GM12872 (cell line): ENCODE data around the gene USP38.

Experiments
- TF ChIP-seq, protein P1 (sequence below): IDR thresholded peaks from 3 replicates; pipeline ENCODE4 v1.5.1; 2011; ENCODE audit warnings: low read depth, mild to moderate bottlenecking, low read length, moderate library complexity; ENCODE audit not compliant: insufficient read depth

USP38 gene

DNA sequence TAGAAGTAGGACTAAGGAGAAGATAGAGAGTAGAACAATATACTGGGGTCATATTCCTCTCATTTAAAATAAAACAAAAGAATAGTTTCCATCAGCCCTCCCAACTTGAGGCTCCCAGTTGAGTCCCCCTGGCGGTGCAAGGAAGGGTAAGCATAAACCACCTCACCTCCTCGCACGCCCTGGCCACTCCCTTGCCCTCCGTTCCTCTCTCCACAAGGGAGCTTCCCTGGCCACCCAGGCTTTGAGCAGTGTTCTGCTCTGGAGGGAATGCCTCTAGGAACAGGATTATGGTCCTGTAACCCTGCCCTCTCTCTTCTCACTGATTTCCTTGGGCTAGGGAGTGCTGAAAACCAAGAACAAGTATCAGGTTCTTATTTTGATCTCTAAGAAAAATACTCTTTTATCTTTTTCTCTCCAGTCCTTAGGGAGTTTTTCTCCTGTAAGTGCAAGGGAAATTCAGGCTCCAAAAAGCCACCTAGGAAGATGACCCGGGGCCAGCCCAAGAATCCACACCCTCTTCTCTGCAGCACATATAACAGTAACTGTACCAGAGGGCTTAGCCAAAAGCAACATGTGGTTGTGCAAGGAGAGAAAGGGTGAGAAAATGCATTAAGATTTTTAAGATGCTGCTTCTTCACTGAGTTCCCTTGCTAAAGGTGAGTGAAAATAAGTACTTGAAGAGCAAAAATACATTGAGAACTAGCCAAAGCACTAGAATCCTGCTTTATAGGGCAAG lies 69.9 kb downstream of the USP38 start:
- TF ChIP-seq, protein P1, sequence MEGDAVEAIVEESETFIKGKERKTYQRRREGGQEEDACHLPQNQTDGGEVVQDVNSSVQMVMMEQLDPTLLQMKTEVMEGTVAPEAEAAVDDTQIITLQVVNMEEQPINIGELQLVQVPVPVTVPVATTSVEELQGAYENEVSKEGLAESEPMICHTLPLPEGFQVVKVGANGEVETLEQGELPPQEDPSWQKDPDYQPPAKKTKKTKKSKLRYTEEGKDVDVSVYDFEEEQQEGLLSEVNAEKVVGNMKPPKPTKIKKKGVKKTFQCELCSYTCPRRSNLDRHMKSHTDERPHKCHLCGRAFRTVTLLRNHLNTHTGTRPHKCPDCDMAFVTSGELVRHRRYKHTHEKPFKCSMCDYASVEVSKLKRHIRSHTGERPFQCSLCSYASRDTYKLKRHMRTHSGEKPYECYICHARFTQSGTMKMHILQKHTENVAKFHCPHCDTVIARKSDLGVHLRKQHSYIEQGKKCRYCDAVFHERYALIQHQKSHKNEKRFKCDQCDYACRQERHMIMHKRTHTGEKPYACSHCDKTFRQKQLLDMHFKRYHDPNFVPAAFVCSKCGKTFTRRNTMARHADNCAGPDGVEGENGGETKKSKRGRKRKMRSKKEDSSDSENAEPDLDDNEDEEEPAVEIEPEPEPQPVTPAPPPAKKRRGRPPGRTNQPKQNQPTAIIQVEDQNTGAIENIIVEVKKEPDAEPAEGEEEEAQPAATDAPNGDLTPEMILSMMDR = no peak

DNA sequence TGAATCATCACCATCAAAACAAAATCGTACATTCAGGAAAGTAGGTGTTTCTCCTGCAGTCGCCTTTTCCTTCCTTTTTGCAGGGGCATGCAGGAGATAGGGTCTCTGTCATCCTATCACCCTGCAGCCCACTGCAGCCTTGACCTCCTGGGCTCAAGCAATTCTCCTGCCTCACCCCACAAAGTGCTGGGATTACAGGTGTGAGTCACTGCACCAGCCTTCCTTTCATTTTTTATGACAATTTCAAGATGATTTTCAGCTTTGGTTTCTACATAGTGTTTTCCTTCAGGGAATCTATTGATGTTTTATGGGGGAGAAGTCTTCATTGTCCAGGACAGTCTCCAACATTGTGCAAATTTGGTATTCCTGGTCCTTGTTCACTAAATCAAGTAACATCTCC lies 71.7 kb downstream of the USP38 start:
- TF ChIP-seq, protein P1 = no peak

DNA sequence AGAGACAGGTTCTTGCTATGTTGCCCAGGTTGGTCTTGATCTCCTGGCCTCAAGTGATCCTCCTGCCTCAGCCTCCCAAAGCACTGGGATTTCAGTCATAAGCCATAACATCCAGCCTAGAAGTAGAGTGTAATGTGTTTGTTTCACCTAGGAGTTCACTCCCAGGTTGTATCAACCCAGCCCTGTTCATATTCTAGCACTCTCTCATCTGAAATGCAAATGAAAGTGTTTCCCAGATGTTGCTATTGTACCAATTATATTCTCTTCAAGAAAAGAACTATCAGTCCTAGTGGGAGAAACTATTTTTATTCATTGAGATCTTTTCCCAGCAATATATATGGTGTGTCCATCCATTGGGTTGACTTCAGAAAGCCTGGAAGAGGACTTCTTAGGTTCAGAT lies 72.6 kb downstream of the USP38 start:
- TF ChIP-seq, protein P1 = no peak

DNA sequence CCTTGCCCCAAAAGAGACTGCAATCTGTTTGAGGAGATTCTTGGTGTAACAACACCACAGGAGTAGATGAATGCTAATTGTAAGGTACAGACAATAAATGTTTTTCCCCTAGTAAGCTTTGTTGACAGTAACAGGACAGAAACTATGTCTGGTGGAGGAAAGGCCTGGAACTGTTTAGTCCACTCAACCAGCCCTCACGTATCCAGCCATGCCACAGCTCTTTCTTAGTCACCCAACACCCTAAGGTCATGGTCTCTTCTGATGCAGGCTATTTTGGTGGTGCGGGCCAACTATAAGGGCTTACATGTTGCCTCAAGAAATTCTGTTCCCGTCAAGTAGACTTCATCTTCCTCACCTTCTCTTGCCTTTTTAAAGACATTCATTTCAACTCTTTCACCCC lies 76.0 kb downstream of the USP38 start:
- TF ChIP-seq, protein P1 = no peak

DNA sequence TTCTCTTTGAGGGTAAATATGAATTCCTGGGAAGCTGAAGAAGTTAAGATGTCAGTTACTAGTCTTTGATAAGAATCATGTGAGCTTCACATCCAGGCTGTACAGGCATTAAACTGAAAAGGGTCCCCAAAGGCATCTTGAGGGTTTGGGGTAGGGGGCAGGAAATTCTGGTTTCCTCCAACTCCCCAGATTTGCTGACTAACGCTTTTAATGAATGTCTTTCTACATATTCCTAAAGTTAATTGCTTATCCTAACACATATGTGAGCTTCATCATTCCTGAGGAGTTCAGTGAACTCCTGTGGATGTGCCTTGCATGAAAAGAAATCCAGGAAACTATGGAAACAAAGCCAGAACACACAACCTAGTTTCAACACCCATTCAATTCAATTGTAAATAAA lies 78.1 kb downstream of the USP38 start:
- TF ChIP-seq, protein P1 = no peak

DNA sequence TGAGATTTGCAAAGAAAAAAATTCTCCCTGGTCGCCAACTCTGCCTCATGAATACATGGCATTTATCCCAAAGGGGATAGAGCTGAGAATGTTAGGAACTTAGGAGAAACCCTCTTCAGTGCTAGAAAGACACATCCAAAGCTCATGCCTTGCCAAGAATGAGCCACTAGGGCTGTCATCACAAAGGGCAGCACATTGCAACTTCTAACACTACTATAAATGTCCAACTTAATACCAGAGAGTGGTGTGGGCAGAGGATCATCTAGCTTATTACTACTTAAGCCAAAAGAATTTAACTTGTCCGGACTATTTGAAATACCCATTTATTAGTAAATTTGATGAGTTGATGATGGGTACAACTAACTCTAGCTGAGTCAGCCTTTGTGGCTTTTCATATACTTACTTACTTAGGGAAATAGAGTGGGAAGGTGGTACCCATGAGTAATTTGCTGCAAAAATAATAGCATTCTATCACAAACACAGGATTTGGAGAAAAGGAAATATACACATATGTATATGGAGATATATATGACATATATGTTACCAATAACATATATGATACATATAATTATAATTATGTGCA lies 85.6 kb downstream of the USP38 start:
- TF ChIP-seq, protein P1 = no peak
